ENCODE results near the gene CCDC40. TPM values are rescaled to one million over a fixed set of nuclear protein-coding genes. Genes with fewer than 3 reads are reported as not detected.

The CCDC40 gene
- total and polyA plus RNA-seq, 2 of the 13 experiments (the other 11 are each of a cell fraction or from before 2014, with no cell fraction given), result 4.1 to 5.5 TPM

DNA sequence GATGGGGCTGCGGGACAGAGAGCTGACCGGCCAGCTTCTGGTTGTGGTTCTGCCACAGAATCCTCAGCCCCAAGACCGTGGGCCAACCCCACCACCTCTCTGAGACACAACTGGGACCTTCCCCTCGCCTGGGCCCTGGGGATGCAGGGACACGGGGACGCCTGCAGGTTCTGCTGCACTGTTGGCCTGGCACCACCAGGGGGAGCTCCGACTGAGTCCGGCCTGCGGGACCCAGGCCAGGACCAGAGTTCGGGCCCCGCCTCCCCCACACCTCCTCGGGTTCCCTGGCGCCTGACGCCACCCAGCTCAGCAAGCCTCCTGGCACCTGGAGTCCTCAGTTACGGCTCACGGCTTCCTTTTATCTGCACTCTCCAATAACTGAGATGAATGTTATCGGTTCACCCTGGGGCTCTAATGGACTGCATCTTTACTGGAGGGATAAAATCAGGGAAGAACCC is 28.0 kb upstream of the CCDC40 start (continued):
- TF ChIP-seq ZNF329 (CRISPR knock-in tag; IDR thresholded peaks at IDR 0.05; ENCODE audit: low read depth), result no peak
- TF ChIP-seq, protein P1, sequence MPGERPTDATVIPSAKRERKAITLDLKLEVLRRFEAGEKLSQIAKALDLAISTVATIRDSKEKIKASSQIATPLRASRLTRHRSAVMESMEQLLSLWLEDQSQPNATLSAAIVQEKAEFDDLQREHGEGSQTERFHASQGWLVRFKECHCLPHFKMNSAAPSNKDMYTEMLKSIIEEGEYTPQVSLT (CRISPR knock-in tag; IDR thresholded peaks at IDR 0.05; ENCODE audit: borderline replicate concordance, low read depth), result no peak
- TF ChIP-seq ZNF451 (CRISPR knock-in tag; IDR thresholded peaks at IDR 0.05), result 0 out of 2 replicates have a peak, but pooled peaks have one; percentile 39
- TF ChIP-seq ZNF292 (CRISPR knock-in tag; IDR thresholded peaks at IDR 0.05; ENCODE audit: borderline replicate concordance, low read depth), result peak; percentile 54; the same call in 1 of the 2 replicates
- TF ChIP-seq ZNF282 (IDR thresholded peaks at IDR 0.05; ENCODE audit: partially characterized antibody), result no peak
- TF ChIP-seq, protein P2, sequence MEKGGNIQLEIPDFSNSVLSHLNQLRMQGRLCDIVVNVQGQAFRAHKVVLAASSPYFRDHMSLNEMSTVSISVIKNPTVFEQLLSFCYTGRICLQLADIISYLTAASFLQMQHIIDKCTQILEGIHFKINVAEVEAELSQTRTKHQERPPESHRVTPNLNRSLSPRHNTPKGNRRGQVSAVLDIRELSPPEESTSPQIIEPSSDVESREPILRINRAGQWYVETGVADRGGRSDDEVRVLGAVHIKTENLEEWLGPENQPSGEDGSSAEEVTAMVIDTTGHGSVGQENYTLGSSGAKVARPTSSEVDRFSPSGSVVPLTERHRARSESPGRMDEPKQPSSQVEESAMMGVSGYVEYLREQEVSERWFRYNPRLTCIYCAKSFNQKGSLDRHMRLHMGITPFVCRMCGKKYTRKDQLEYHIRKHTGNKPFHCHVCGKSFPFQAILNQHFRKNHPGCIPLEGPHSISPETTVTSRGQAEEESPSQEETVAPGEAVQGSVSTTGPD (CRISPR knock-in tag; IDR thresholded peaks at IDR 0.05), result no peak
- TF ChIP-seq CHD4 (IDR thresholded peaks at IDR 0.05; ENCODE audit: borderline replicate concordance, low read length), result no peak; the same call in 1 of the 2 replicates
- TF ChIP-seq TEAD3 (CRISPR knock-in tag; optimal IDR thresholded peaks at IDR 0.05; ENCODE audit: borderline replicate concordance), result peak; percentile 81
- TF ChIP-seq, protein P3, sequence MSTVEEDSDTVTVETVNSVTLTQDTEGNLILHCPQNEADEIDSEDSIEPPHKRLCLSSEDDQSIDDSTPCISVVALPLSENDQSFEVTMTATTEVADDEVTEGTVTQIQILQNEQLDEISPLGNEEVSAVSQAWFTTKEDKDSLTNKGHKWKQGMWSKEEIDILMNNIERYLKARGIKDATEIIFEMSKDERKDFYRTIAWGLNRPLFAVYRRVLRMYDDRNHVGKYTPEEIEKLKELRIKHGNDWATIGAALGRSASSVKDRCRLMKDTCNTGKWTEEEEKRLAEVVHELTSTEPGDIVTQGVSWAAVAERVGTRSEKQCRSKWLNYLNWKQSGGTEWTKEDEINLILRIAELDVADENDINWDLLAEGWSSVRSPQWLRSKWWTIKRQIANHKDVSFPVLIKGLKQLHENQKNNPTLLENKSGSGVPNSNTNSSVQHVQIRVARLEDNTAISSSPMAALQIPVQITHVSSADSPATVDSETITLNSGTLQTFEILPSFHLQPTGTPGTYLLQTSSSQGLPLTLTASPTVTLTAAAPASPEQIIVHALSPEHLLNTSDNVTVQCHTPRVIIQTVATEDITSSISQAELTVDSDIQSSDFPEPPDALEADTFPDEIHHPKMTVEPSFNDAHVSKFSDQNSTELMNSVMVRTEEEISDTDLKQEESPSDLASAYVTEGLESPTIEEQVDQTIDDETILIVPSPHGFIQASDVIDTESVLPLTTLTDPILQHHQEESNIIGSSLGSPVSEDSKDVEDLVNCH (CRISPR knock-in tag; IDR thresholded peaks at IDR 0.05), result no peak
- peak; percentile 52; the same call in 1 of the 2 replicates for TF ChIP-seq FOSL2 (CRISPR knock-in tag; IDR thresholded peaks at IDR 0.05)
- TF ChIP-seq, protein P4, sequence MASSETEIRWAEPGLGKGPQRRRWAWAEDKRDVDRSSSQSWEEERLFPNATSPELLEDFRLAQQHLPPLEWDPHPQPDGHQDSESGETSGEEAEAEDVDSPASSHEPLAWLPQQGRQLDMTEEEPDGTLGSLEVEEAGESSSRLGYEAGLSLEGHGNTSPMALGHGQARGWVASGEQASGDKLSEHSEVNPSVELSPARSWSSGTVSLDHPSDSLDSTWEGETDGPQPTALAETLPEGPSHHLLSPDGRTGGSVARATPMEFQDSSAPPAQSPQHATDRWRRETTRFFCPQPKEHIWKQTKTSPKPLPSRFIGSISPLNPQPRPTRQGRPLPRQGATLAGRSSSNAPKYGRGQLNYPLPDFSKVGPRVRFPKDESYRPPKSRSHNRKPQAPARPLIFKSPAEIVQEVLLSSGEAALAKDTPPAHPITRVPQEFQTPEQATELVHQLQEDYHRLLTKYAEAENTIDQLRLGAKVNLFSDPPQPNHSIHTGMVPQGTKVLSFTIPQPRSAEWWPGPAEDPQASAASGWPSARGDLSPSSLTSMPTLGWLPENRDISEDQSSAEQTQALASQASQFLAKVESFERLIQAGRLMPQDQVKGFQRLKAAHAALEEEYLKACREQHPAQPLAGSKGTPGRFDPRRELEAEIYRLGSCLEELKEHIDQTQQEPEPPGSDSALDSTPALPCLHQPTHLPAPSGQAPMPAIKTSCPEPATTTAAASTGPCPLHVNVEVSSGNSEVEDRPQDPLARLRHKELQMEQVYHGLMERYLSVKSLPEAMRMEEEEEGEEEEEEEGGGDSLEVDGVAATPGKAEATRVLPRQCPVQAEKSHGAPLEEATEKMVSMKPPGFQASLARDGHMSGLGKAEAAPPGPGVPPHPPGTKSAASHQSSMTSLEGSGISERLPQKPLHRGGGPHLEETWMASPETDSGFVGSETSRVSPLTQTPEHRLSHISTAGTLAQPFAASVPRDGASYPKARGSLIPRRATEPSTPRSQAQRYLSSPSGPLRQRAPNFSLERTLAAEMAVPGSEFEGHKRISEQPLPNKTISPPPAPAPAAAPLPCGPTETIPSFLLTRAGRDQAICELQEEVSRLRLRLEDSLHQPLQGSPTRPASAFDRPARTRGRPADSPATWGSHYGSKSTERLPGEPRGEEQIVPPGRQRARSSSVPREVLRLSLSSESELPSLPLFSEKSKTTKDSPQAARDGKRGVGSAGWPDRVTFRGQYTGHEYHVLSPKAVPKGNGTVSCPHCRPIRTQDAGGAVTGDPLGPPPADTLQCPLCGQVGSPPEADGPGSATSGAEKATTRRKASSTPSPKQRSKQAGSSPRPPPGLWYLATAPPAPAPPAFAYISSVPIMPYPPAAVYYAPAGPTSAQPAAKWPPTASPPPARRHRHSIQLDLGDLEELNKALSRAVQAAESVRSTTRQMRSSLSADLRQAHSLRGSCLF (CRISPR knock-in tag; IDR thresholded peaks at IDR 0.05; ENCODE audit: borderline replicate concordance), result no peak
- TF ChIP-seq ZNF33A (CRISPR knock-in tag; IDR thresholded peaks at IDR 0.05; ENCODE audit: borderline replicate concordance), result no peak
- no peak for TF ChIP-seq JUND (CRISPR knock-in tag; IDR thresholded peaks at IDR 0.05)
- no peak for TF ChIP-seq ZSCAN31 (CRISPR knock-in tag; IDR thresholded peaks at IDR 0.05; ENCODE audit: low read depth)
- TF ChIP-seq, protein P5, sequence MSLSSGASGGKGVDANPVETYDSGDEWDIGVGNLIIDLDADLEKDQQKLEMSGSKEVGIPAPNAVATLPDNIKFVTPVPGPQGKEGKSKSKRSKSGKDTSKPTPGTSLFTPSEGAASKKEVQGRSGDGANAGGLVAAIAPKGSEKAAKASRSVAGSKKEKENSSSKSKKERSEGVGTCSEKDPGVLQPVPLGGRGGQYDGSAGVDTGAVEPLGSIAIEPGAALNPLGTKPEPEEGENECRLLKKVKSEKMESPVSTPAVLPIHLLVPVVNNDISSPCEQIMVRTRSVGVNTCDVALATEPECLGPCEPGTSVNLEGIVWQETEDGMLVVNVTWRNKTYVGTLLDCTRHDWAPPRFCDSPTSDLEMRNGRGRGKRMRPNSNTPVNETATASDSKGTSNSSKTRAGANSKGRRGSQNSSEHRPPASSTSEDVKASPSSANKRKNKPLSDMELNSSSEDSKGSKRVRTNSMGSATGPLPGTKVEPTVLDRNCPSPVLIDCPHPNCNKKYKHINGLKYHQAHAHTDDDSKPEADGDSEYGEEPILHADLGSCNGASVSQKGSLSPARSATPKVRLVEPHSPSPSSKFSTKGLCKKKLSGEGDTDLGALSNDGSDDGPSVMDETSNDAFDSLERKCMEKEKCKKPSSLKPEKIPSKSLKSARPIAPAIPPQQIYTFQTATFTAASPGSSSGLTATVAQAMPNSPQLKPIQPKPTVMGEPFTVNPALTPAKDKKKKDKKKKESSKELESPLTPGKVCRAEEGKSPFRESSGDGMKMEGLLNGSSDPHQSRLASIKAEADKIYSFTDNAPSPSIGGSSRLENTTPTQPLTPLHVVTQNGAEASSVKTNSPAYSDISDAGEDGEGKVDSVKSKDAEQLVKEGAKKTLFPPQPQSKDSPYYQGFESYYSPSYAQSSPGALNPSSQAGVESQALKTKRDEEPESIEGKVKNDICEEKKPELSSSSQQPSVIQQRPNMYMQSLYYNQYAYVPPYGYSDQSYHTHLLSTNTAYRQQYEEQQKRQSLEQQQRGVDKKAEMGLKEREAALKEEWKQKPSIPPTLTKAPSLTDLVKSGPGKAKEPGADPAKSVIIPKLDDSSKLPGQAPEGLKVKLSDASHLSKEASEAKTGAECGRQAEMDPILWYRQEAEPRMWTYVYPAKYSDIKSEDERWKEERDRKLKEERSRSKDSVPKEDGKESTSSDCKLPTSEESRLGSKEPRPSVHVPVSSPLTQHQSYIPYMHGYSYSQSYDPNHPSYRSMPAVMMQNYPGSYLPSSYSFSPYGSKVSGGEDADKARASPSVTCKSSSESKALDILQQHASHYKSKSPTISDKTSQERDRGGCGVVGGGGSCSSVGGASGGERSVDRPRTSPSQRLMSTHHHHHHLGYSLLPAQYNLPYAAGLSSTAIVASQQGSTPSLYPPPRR (CRISPR knock-in tag; IDR thresholded peaks at IDR 0.05; ENCODE audit: borderline replicate concordance), result no peak; the same call in 1 of the 2 replicates
